Prostate gland (tissue), 2 donors: ENCODE data around the gene ZNF816.

Source experiments
- CTCF ChIP-seq, 4 experiments: fragments of 200-600 bp in 2 of 4; fragments of 450-650 bp in 2 of 4; sonication (generic) in 2 of 4; IDR thresholded peaks; 1 replicate in 3 of 4; 2 replicates in 1 of 4; pipeline ENCODE4 v1.5.1; 2016 to 2019; ENCODE audit warnings: antibody characterized with exemption in 4 of 4, mild to moderate bottlenecking in 2 of 4, moderate library complexity in 2 of 4
- POLR2A ChIP-seq: fragments of 450-650 bp; IDR thresholded peaks from one replicate; pipeline ENCODE4 v1.6.1; 2016; ENCODE audit warnings: antibody characterized with exemption, mild to moderate bottlenecking
- POLR2AphosphoS5 ChIP-seq: sonication (generic); formaldehyde crosslinking; IDR thresholded peaks from one replicate; pipeline ENCODE4 v1.6.1; 2017; ENCODE audit warnings: antibody characterized with exemption

- TF ChIP-seq CTCF (IDR thresholded peaks at IDR 0.05) (no peak), POLR2AphosphoS5 (no peak), POLR2A (no peak)
These were observed 25.8 kb upstream of the ZNF816 start for GRCh38 chr19:52988506-52988905.
